Activated T-helper 17 cell treated with anti-CD3 and anti-CD28 coated beads, Interleukin-2, amount 50 U/mL, for 72 hours (primary cell): ENCODE data around the gene PTPRJ. TPM values are rescaled to one million over a fixed set of nuclear protein-coding genes. Genes with fewer than 3 reads are reported as not detected.
"Not testable (repeated sequence)": the region's sequence is repeated elsewhere in the genome, so short reads cannot be mapped to it uniquely, and the experiment has no call there.

Experiments used
- ATAC-seq: fragments of 150-1000 bp; cut with Tn5 transposase; replicated peaks from 2 replicates; pipeline ENCODE4 v1.10.0; 2021; ENCODE audit warnings: mild to moderate bottlenecking, moderate library complexity
- H3K27ac Mint-ChIP-seq: one replicate; pipeline ENCODE4 v1.8.0; 2022; ENCODE audit warnings: mixed read lengths
- H3K27me3 Mint-ChIP-seq: one replicate; pipeline ENCODE4 v1.8.0; 2022; ENCODE audit warnings: mixed read lengths
- H3K36me3 Mint-ChIP-seq: one replicate; pipeline ENCODE4 v1.8.0; 2022; ENCODE audit warnings: low read depth, mild to moderate bottlenecking, mixed read lengths
- H3K4me1 Mint-ChIP-seq: one replicate; pipeline ENCODE4 v1.8.0; 2022; ENCODE audit warnings: mixed read lengths
- H3K4me3 Mint-ChIP-seq: one replicate; pipeline ENCODE4 v1.8.0; 2022; ENCODE audit warnings: mild to moderate bottlenecking, mixed read lengths
- H3K9me3 Mint-ChIP-seq: one replicate; pipeline ENCODE4 v1.8.0; 2022; ENCODE audit warnings: mixed read lengths
- total RNA-seq, 2 donors: library from RNA; stranded (reverse); gene quantifications; one replicate each; pipeline ENCODE4 v1.2.3, GENCODE V29; 2022

The PTPRJ gene
- total RNA-seq, 2 donors from 2014 or later: 36.1 to 52.8 TPM

DNA sequence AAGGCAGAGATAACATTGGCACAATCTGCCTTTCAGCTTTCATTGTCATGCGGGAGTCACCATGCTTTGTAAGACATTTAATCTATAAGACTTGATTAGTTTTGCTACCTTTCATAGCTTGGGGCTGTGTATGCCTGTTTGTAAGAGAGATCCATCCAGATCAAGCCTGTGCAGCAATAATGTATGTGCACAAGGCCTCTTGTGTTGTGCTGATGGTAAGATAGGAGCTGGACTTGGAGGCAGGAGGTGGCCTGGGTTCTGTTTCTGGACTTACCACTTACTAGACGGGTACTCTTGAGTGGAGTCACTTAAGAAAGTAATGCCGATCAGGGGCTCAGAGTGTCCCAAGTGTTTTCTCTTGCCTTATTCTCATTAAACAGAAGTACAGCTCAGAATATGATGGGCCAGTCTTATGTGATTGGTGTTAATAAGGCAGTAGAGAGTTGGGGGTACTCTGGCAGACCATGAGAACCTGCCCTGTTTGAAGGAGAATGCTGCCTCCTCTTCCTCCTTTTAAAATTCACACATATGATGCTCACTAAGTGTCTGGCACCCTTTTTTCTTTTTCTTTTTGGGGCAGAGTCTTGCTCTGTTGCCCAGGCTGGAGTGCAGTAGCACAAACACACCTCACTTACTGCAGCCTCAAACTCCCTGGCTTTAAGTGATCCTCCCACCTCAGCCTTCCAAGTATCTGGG is 30.9 kb downstream of the PTPRJ start:
- Mint-ChIP-seq H3K27me3 (no peaks in the 10 kb centered on the region), H3K4me3 (peak overlapping the region; percentile 64), H3K9me3 (peaks cover 3% of the 10 kb centered on the region), H3K4me1 (peaks cover 56% of the 10 kb centered on the region), H3K36me3 (peaks cover 38% of the 10 kb centered on the region), H3K27ac (peak overlapping the region; percentile 96)
- no peak for ATAC-seq

DNA sequence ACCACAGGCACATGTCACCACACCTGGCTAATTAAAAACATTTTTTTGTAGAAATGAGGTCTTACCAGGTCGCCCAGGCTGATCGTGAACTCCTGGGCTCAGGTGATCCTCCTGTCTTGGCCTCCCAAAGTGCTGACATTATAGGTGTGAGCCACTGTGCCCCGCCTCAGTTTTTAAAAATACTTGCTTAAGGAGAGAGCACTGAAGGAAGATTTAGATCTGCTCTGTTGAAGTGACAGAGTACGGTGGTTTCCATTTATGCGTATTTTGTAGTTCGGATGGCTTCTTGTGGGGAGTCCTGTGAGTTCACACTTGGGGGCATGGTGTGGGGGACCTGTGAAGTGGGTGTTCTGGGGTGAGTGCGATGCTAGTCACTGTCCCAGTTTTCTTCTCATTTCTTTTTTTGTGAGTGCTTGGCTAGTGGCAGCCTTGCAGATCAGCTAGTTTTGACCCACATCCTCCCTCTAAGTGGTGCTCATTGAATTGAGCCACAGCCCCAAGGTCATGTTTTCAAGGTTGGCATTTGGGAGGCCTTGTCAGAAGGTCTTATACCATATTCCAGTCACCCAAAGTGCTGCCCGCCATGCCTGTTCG is 31.5 kb downstream of the PTPRJ start:
- Mint-ChIP-seq H3K4me3 (peak overlapping the region; percentile 64), H3K27me3 (no peaks in the 10 kb centered on the region), H3K4me1 (peaks cover 54% of the 10 kb centered on the region), H3K36me3 (peaks cover 31% of the 10 kb centered on the region), H3K9me3 (peaks cover 3% of the 10 kb centered on the region), H3K27ac (peak overlapping the region; percentile 96)
- peak; percentile 55 for ATAC-seq

DNA sequence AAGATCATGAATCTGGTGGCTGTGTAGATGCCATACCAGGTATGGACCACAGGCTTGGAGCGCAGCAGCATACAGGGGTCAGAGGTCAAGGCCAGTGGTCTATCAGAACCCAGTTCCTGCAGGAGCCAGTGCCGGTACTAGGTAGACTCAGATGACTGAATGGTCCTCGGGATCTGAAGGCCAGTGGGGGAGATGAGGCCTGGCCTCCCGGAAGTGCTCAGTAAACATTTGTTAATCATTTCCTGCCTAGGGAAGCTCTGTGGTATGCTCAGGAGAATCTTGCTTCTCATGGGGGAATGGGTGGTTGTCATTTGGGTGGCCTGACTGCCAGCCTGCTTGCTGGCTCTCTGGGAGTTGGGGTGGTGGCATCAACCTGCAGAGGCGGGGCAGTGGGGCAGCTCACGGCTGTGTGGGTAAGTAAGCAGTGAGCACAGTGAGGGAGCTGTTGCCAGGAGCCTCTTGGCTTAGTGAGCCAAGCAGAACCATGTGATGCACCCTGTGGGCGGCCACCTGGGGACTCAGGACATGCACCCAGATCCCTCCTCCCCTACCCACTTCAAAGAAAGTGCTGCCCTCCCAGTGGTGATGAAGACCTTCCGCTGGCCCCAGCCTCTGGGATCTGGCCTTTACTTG is 33.0 kb downstream of the PTPRJ start:
- H3K27me3 Mint-ChIP-seq: no peaks in the 10 kb centered on the region
- peak overlapping the region; percentile 64 for H3K4me3 Mint-ChIP-seq
- ATAC-seq: peak; percentile 49
- peaks cover 31% of the 10 kb centered on the region for H3K36me3 Mint-ChIP-seq
- H3K4me1 Mint-ChIP-seq: peaks cover 60% of the 10 kb centered on the region
- H3K9me3 Mint-ChIP-seq: peaks cover 3% of the 10 kb centered on the region
- peak overlapping the region; percentile 96 for H3K27ac Mint-ChIP-seq

DNA sequence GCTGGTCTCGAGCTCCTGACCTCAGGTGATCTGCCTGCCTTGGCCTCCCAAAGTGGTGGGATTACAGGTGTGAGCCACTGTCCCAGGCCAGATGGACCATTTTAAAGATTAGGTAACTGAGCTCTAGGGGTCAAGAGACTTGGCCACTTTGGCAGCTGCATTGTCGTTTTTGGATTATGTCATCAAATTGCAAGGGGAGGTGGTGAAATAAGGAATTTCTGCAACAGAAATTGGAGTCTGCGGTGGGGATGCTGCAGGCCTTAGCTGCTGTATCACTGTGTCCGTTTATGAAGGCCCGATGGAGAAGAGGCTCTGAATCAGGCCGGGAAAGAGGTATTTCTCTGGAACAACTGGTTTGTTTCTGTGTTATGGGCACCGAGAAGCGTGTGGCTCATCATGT is 34.6 kb downstream of the PTPRJ start:
- Mint-ChIP-seq H3K27ac (peak overlapping the region; percentile 84), H3K27me3 (no peaks in the 10 kb centered on the region), H3K4me3 (peak overlapping the region; percentile 64), H3K36me3 (peaks cover 35% of the 10 kb centered on the region), H3K4me1 (peaks cover 65% of the 10 kb centered on the region), H3K9me3 (peaks cover 3% of the 10 kb centered on the region)
- no peak for ATAC-seq

DNA sequence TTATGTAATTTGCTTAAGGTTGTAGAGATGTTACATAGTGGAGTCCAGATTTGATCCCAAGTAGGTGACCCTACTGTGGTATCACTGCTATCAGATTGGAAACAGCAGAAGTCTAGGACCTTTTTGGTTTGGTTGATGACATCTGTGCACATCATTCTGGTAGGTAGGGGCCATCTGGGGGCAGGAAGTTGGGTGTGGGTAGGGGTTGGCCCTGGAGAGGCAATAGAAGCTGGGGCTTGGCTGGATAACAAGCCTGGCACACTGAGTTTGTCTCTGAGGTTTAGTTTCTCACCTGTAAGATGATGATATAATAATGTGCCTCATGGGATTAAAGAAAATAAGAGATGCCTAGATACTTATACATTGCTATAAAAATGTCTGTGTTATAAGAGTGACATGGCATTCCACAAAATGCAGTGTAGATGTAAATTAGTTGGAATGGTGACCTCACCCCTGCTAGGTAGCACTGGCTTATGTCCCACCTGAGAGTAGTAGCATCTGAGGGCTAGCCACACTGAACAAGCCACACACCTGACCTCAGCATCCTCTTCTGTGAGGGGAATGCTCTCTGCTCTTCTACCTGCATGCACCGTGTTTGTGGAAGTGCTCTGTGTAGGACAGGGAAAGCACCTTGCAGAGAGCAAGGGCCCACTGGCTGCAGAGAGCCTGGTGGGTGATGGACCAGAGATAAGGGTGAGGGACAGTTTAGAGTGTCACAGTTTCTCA is 36.9 kb downstream of the PTPRJ start:
- Mint-ChIP-seq H3K4me1 (peaks cover 66% of the 10 kb centered on the region), H3K9me3 (no peaks in the 10 kb centered on the region), H3K36me3 (peaks cover 39% of the 10 kb centered on the region), H3K4me3 (peak overlapping the region; percentile 64), H3K27ac (peak overlapping the region; percentile 84), H3K27me3 (no peaks in the 10 kb centered on the region)
- peak; percentile 42 for ATAC-seq

DNA sequence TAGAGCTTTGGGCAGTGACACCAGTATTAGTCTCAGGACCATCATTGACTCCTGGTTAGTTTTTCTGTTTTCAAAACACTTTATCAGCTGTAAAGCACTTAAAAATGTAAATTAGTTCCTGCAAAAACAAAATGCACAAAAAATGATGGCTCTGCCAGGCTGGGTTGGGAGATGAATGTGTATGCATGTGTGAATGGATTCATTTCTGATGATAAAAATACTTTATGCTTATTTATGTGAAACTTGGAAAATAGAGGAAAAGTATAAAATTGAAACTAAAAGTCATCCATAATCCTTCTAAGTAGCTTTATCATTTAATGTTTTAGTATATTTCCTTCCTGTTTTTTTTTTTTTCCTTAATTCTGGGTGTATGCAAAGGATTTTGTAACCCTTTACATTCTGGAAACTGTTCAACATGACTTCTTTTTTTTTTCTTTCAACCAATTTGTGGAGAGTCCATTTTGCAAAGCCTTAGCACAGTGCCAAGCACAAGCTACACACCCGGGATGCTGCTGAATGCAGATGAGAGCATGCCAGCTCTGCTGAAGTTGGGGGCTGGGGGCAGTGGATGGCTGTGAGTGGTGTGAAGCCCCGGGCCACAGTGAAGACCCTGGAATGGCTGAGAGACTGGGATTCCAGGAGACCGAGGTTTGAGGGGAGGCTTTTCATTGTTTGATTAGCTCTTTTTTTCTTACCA is 37.6 kb downstream of the PTPRJ start:
- no peaks in the 10 kb centered on the region for H3K27me3 Mint-ChIP-seq
- peaks cover 69% of the 10 kb centered on the region for H3K4me1 Mint-ChIP-seq
- H3K36me3 Mint-ChIP-seq: peaks cover 43% of the 10 kb centered on the region
- H3K27ac Mint-ChIP-seq: peak overlapping the region; percentile 84
- no peaks in the 10 kb centered on the region for H3K9me3 Mint-ChIP-seq
- ATAC-seq: no peak
- peak overlapping the region; percentile 64 for H3K4me3 Mint-ChIP-seq

DNA sequence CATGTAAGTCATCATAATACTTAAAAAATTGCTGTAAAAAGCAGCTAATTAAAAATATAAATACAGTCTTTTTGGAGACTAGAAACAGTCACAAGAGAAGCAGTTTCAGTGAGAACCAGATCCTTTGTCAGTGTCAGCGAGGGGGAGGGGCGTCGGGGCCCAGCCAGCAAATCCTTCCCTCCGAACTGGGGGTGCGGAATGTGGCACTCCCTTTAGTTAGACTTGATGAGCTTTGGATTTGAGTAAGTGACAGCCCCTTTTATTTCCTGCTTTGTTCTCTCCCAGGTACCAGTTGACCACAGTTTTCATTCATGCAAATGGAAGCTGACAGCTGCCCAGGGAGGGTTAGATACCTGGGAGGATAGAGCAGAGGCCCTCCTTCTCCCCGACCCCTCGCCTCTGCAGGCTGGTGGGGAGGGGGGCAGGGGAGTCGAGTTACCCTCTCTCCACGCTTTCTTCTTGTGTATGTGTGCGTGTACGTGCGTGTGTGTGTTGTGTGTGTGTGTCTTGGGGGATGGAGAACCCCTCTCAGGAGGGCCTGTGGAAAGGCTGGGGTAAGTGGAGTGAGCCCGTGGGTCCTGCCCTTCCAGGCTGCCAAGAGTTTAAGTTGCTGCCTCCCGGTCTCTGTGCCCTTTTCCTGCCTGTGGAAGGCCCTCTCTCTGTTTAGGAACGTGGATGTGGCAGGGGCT is 38.3 kb downstream of the PTPRJ start:
- Mint-ChIP-seq H3K4me1 (peaks cover 66% of the 10 kb centered on the region), H3K27ac (peak overlapping the region; percentile 84), H3K27me3 (no peaks in the 10 kb centered on the region), H3K4me3 (peak overlapping the region; percentile 64), H3K36me3 (peaks cover 41% of the 10 kb centered on the region), H3K9me3 (no peaks in the 10 kb centered on the region)
- peak; percentile 0 for ATAC-seq

DNA sequence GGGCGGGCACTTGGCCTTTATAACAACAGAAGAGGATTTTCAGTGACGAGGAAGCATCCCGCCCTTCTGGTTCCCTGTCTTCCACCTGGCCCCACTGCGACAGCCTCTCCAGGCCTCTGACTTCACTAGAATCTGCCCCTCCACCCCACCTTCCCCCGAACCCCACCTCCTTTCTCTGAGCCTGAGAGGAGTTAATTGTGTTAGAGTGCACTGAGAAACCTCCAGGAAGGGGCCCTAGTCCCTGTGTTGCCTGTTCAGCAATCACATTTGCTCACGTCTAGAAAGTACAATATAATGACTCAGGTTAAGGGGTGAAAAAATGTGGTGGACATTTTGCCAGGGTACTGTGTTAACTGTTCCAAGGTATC is 38.8 kb downstream of the PTPRJ start:
- Mint-ChIP-seq H3K27me3 (no peaks in the 10 kb centered on the region), H3K9me3 (no peaks in the 10 kb centered on the region), H3K4me3 (peak overlapping the region; percentile 64), H3K36me3 (peaks cover 41% of the 10 kb centered on the region), H3K27ac (peak overlapping the region; percentile 84), H3K4me1 (peaks cover 61% of the 10 kb centered on the region)
- ATAC-seq: peak; percentile 61

DNA sequence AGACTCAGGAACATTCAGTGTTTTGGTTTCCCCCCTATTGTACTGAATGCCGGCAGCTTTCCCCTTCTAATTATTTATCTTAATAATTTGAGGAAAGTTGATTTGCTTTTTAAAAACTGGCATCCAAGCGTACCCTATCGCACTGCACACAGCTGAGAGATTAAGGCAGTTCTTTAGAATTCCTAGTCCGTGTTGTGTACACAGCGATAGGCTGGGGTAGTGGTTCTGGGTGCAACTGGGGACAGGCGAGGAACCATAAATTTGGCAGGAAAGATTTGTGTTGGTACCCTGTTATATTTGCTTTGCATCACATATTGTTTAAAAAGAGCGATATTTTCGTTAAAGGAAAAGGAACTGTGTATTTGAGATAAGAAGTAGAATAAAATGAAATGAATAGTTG is 39.2 kb downstream of the PTPRJ start:
- Mint-ChIP-seq H3K27ac (peak overlapping the region; percentile 84), H3K4me3 (peak overlapping the region; percentile 64), H3K9me3 (no peaks in the 10 kb centered on the region), H3K36me3 (peaks cover 44% of the 10 kb centered on the region), H3K4me1 (peaks cover 64% of the 10 kb centered on the region), H3K27me3 (no peaks in the 10 kb centered on the region)
- ATAC-seq: no peak

DNA sequence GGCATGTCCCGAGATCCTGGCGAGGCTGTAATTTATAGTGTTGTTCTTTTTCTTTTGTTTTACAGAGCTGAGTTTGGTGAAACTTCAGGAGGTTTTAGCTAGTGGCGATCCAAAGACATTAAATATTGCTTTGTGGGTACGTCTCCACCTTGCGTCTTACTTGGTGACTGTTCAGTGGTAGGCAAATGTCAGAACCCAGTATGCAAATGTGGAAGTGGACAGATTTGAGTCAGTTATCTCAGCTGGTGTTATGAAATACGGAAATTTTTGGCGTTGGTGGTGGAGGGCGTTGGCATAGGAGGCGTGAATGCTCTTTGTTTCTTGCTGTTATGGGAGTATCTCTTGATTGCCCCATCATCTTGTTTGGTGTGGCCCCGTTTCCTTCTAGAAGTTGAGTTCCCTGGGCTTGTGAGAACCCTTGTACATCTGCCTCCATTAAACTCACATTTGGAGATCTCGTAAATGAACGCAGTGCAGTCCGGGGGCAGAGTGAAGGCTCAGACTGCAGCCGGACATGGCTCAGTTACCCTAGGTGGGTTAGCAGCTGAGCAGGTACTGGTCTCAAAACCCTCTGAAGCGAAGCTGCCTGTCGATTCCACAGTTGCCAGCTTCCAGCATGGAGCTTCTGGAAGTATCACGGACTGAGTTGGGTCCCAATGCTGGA is 39.9 kb downstream of the PTPRJ start:
- H3K4me1 Mint-ChIP-seq: peaks cover 60% of the 10 kb centered on the region
- H3K27me3 Mint-ChIP-seq: no peaks in the 10 kb centered on the region
- ATAC-seq: peak; percentile 65
- peak overlapping the region; percentile 64 for H3K4me3 Mint-ChIP-seq
- H3K27ac Mint-ChIP-seq: peak overlapping the region; percentile 84
- peaks cover 49% of the 10 kb centered on the region for H3K36me3 Mint-ChIP-seq
- H3K9me3 Mint-ChIP-seq: no peaks in the 10 kb centered on the region

DNA sequence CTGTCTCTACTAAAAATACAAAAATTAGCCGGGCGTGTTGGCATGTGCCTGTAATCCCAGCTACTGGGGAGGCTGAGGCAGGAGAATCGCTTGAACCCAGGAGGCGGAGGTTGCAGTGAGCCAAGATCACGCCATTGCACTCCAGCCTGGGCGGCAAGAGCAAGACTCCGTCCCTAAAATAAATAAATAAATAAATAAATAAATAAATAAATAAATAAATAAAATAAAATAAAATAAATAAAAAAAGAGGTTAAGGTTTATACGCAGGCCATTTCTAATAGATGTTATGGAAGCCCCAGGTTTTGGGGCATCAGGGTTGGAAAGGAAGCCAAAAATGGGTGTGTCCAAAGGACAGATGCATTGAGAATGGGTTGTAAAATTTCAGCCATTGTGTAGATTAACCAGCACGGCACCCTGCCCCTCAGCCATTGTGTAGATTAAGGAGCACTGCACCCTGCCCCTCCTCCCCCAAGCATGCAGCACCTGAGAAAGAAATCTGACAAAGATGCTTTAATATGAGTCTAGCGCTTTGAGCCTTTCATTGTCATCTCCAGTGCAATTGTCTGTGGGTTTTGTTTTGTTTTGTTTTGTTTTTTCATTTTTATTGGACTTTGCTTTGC is 41.0 kb downstream of the PTPRJ start:
- Mint-ChIP-seq H3K36me3 (peaks cover 55% of the 10 kb centered on the region), H3K4me1 (peaks cover 58% of the 10 kb centered on the region)
- H3K27ac Mint-ChIP-seq, H3K27me3 Mint-ChIP-seq, H3K4me3 Mint-ChIP-seq, H3K9me3 Mint-ChIP-seq, ATAC-seq: not testable (repeated sequence)

DNA sequence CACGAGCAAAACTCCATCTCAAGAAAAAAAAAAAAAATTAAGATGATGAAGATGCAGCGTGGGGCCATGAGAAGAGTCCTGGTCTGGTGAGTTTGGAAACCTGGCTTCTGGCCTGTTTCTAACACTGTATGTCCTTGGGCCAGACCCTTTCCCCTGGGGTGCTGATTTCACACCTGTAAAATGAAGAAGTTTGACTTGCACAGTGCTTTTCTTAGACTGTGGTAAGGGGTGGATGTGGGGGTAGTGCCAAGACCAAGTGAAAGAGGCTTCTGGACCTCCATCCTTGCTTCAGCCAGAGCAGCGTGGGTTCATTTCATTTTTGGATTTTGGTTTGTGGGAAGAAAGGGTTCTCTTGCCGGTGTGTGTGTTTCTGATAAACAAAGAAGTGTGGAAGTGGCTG is 42.1 kb downstream of the PTPRJ start:
- Mint-ChIP-seq H3K9me3 (no peaks in the 10 kb centered on the region), H3K4me1 (peaks cover 50% of the 10 kb centered on the region), H3K27ac (peak overlapping the region; percentile 5), H3K36me3 (peaks cover 55% of the 10 kb centered on the region), H3K4me3 (peak overlapping the region; percentile 1), H3K27me3 (no peaks in the 10 kb centered on the region)
- ATAC-seq: no peak

DNA sequence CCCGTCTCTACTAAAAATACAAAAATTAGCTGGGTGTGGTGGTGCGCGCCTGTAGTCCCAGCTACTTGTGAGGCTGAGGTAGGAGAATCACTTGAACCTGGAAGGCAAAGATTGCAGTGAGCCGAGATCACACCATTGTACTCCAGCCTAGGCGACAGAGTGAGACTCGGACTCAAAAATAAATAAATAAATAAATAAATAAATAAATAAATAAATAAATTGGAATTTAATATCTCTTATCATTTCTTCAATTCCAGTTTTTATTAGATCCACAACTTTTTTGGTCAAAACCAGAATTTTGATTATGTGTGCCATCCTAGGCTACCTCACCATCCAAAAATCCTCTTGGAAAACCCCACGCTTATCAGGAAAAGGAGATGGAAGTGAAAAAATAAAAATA is 43.2 kb downstream of the PTPRJ start:
- not testable (repeated sequence) for ATAC-seq, H3K27ac Mint-ChIP-seq, H3K27me3 Mint-ChIP-seq, H3K4me3 Mint-ChIP-seq, H3K9me3 Mint-ChIP-seq
- peaks cover 41% of the 10 kb centered on the region for H3K4me1 Mint-ChIP-seq
- peaks cover 60% of the 10 kb centered on the region for H3K36me3 Mint-ChIP-seq
